OCI-LY7 (cell line): ENCODE results near the gene CHAMP1.

Experiments
- CTCF ChIP-seq: fragments of 200-600 bp; sonication (generic); conservative IDR thresholded peaks from 2 replicates; pipeline ENCODE4 v1.5.1; 2014; ENCODE audit warnings: mild to moderate bottlenecking, antibody characterized with exemption, low read length, moderate library complexity, mixed read lengths
- EZH2phosphoT487 ChIP-seq: fragments of 200-600 bp; sonication (generic); IDR thresholded peaks from 2 replicates; pipeline ENCODE4 v1.6.1; 2018; ENCODE audit warnings: low read depth, borderline replicate concordance, mild to moderate bottlenecking, mixed run types, antibody characterized with exemption, low read length, moderate library complexity, mixed read lengths

- TF ChIP-seq CTCF (no peak), EZH2phosphoT487 (no peak)
These were observed 39.0 kb upstream of the CHAMP1 start for GRCh38 chr13:114275304-114275703.
